C4-2B (cell line): ENCODE measurements around the gene ITGB4.

Experiments used
- H3K27ac ChIP-seq: fragments of 450-650 bp; 2 replicates; pipeline ENCODE4 v1.5.1; 2017
- ZFX ChIP-seq: fragments of 450-650 bp; IDR thresholded peaks from 2 replicates; pipeline ENCODE4 v1.6.1; 2017
- TF ChIP-seq, protein P1 (sequence below): fragments of 450-650 bp; conservative IDR thresholded peaks from 2 replicates; pipeline ENCODE4 v1.5.1; 2017; ENCODE audit warnings: mild to moderate bottlenecking

ITGB4 gene

GRCh38 chr17:75725504-75725903 lies 4.2 kb downstream of the ITGB4 start:
- TF ChIP-seq, protein P1, sequence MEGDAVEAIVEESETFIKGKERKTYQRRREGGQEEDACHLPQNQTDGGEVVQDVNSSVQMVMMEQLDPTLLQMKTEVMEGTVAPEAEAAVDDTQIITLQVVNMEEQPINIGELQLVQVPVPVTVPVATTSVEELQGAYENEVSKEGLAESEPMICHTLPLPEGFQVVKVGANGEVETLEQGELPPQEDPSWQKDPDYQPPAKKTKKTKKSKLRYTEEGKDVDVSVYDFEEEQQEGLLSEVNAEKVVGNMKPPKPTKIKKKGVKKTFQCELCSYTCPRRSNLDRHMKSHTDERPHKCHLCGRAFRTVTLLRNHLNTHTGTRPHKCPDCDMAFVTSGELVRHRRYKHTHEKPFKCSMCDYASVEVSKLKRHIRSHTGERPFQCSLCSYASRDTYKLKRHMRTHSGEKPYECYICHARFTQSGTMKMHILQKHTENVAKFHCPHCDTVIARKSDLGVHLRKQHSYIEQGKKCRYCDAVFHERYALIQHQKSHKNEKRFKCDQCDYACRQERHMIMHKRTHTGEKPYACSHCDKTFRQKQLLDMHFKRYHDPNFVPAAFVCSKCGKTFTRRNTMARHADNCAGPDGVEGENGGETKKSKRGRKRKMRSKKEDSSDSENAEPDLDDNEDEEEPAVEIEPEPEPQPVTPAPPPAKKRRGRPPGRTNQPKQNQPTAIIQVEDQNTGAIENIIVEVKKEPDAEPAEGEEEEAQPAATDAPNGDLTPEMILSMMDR: no peak
- no peak for TF ChIP-seq ZFX
- no peak overlapping the region for H3K27ac ChIP-seq

DNA sequence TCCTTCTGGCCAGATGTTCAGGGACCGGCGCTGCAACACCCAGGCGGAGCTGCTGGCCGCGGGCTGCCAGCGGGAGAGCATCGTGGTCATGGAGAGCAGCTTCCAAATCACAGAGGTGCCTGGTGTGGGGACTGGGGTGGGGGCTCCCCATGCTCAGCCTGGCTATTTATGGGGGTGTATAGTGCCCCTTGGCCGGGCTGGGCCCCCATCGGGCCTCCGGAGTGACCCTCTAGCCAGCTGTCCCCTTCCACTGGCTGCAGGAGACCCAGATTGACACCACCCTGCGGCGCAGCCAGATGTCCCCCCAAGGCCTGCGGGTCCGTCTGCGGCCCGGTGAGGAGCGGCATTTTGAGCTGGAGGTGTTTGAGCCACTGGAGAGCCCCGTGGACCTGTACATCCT lies 6.1 kb downstream of the ITGB4 start:
- TF ChIP-seq, protein P1: no peak
- TF ChIP-seq ZFX: no peak
- H3K27ac ChIP-seq: no peak overlapping the region

DNA sequence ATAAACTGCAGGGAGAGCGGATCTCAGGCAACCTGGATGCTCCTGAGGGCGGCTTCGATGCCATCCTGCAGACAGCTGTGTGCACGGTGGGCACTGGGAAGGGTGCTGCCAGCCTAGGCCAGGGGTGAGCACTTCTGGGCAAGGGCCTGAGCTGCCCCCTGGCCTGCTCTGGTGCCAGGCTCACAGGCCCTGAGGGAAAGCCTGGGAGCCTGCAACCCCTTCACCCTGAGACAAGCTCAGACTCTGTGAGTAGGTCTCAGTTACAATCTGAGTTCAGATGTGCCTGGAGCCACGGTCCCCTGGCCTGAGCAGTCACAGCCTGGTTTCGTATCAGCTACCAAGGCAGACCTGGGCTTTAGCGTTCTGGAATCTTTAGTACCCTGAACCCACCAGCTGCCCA lies 8.1 kb downstream of the ITGB4 start:
- H3K27ac ChIP-seq: no peak overlapping the region
- no peak for TF ChIP-seq ZFX
- TF ChIP-seq, protein P1: no peak

- H3K27ac ChIP-seq: no peak overlapping the region
- TF ChIP-seq ZFX: no peak
- TF ChIP-seq, protein P1: no peak
Measured at GRCh38 chr17:75730065-75730464, 8.8 kb downstream of the ITGB4 start.

DNA sequence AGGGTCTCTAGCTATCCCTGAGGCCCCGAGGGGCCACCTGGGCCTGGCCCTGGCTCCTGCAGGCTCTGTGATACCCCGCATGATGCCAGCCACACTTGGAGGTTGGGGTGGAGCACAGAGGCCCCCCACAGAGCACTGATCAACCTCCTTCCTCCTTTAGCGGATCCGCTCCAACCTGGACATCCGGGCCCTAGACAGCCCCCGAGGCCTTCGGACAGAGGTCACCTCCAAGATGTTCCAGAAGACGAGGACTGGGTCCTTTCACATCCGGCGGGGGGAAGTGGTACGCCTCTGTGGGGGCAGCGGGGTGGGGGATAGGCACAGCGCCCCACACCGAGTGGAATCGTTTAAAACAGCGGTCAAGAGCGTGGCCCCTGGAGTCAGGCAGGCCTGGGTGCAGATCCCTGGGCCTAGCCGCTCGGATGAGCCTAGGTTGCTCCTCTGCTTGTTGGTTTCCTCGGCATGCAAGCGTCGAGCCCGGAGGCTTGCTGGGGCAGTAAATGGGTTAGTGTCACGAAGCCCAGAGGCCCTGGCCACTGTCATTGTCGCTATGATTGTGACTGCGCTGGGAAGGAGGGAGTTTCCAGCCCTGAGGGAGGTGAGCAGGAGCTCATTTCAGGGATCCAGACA lies 9.9 kb downstream of the ITGB4 start:
- TF ChIP-seq ZFX: no peak
- TF ChIP-seq, protein P1: no peak
- no peak overlapping the region for H3K27ac ChIP-seq

GRCh38 chr17:75731716-75732498 lies 10.6 kb downstream of the ITGB4 start:
- TF ChIP-seq, protein P1: no peak
- TF ChIP-seq ZFX: no peak
- H3K27ac ChIP-seq: no peak overlapping the region

- TF ChIP-seq, protein P1: no peak
- H3K27ac ChIP-seq: no peak overlapping the region
Measured at GRCh38 chr17:75733471-75733870, 12.2 kb downstream of the ITGB4 start.
